Measurements from ENCODE around the gene ERO1A.

The ERO1A gene

GRCh38 chr14:52716155-52716554 is 20.8 kb upstream of the ERO1A start:
- TF ChIP-seq CTCF (IDR thresholded peaks at IDR 0.05; ENCODE audit: low read depth, low read length): no peak
- no peak overlapping the region for H3K4me3 ChIP-seq (replicated peaks in 1 of 2; ENCODE audit: low read depth in 2 of 2, low read length in 2 of 2)
- no peak for DNase-seq (ENCODE audit: low read depth in 2 of 2)

- no peak for TF ChIP-seq CTCF (IDR thresholded peaks at IDR 0.05; ENCODE audit: low read depth, low read length)
- H3K4me3 ChIP-seq (replicated peaks in 1 of 2; ENCODE audit: low read depth in 2 of 2, low read length in 2 of 2): no peak overlapping the region
- DNase-seq (ENCODE audit: low read depth in 2 of 2): no peak
Observed at GRCh38 chr14:52711666-52712065, 16.3 kb upstream of the ERO1A start.

- peak within 1 kb of the TSS; percentile 77 to 84 for H3K4me3 ChIP-seq (replicated peaks in 1 of 2; ENCODE audit: low read depth in 2 of 2, low read length in 2 of 2)
- no peak for TF ChIP-seq CTCF (IDR thresholded peaks at IDR 0.05; ENCODE audit: low read depth, low read length)
- DNase-seq (ENCODE audit: low read depth in 2 of 2): peak; percentile 89 to 91
Observed at GRCh38 chr14:52706724-52707706, 11.7 kb upstream of the ERO1A start, which contains the start of gene PSMC6. PSMC6 (plus strand) TSS chr14:52707200; CDS start chr14:52707220, 20 bp downstream.

GRCh38 chr14:52706286-52706685 is 10.9 kb upstream of the ERO1A start:
- peak in 1 of 2 donors; percentile 35 for DNase-seq (ENCODE audit: low read depth in 2 of 2)
- no peak for TF ChIP-seq CTCF (IDR thresholded peaks at IDR 0.05; ENCODE audit: low read depth, low read length)
- H3K4me3 ChIP-seq (replicated peaks in 1 of 2; ENCODE audit: low read depth in 2 of 2, low read length in 2 of 2): no peak overlapping the region

- TF ChIP-seq CTCF (IDR thresholded peaks at IDR 0.05; ENCODE audit: low read depth, low read length): no peak
- no peak for DNase-seq (ENCODE audit: low read depth in 2 of 2)
- no peak overlapping the region for H3K4me3 ChIP-seq (replicated peaks in 1 of 2; ENCODE audit: low read depth in 2 of 2, low read length in 2 of 2)
Observed at GRCh38 chr14:52703664-52704063, 8.3 kb upstream of the ERO1A start.

GRCh38 chr14:52703225-52703624 is 7.9 kb upstream of the ERO1A start:
- no peak for TF ChIP-seq CTCF (IDR thresholded peaks at IDR 0.05; ENCODE audit: low read depth, low read length)

More at GRCh38 chr14:52703225-52703624, 7.9 kb upstream of the ERO1A start:
- DNase-seq (ENCODE audit: low read depth in 2 of 2): peak; percentile 97 to 98
- H3K4me3 ChIP-seq (replicated peaks in 1 of 2; ENCODE audit: low read depth in 2 of 2, low read length in 2 of 2): no peak overlapping the region
